NCI-H510A treated with DMSO at 0.1 percent for 48 hours (cell line): ENCODE results near the gene IRF9.

ENCODE experiments used
- DNase-seq: peaks from one replicate; lab custom pipeline; 2025; lab: John Stamatoyannopoulos, UW

IRF9 gene

DNA sequence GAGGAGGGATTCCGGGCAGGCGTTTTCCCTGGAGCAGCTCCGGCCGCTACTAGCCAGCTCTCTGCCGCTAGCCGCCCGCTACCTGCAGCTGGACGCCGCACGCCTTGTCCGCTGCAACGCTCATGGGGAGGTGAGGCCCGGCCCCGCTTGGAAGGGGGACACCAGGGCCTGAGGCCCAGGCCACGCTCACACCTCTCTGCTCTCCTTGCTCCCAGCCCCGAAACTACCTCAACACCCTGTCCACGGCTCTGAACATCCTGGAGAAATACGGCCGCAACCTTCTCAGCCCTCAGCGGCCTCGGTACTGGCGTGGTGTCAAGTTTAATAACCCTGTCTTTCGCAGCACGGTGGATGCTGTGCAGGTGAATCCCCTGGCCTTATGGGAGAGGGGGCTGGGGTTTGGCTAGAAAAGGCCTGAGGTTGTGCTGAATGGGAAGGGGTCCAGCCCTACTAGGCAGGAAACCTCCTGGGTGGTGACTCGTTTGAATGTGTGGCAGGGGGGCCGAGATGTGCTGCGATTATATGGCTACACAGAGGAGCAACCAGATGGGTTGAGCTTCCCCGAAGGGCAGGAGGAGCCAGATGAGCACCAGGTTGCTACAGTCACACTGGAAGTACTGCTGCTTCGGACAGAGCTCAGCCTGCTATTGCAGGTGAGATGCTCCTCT, 13.2 kb upstream of the IRF9 start:
- no peak for DNase-seq

- DNase-seq = no peak
Observed at GRCh38 chr14:24149302-24149969, 11.6 kb upstream of the IRF9 start.

DNA sequence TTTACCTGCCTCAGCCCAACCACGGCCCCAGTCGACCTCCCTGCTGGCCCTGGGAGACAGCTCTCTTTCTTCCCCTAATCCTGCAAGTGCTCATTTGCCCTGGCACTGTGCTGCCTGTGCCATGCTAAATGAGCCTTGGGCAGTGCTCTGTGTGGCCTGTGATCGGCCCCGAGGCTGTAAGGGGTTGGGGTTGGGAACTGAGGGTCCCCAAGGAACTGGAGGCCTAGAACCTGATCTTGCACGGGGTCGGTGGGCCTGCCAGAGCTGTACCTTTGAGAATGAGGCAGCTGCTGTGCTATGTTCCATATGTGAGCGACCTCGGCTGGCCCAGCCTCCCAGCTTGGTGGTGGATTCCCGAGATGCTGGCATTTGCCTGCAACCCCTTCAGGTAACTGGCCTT, 11.0 kb upstream of the IRF9 start:
- DNase-seq = no peak

- DNase-seq = no peak
Observed at GRCh38 chr14:24150567-24150966, 10.5 kb upstream of the IRF9 start.

- no peak for DNase-seq
Observed at GRCh38 chr14:24150993-24151392, 10.1 kb upstream of the IRF9 start.

GRCh38 chr14:24151404-24152080, 9.5 kb upstream of the IRF9 start:
- no peak for DNase-seq

DNA sequence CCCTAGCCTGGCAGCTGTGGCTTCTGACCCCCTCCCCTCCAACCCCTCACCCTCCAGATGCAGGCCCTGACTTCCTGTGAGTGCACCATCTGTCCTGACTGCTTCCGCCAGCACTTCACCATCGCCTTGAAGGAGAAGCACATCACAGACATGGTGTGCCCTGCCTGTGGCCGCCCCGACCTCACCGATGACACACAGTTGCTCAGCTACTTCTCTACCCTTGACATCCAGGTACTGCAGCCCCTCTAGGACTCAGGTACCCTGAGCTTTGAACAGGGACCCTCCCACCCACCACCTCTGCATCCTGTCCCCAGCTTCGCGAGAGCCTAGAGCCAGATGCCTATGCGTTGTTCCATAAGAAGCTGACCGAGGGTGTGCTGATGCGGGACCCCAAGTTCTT, 6.0 kb upstream of the IRF9 start:
- DNase-seq = no peak

DNA sequence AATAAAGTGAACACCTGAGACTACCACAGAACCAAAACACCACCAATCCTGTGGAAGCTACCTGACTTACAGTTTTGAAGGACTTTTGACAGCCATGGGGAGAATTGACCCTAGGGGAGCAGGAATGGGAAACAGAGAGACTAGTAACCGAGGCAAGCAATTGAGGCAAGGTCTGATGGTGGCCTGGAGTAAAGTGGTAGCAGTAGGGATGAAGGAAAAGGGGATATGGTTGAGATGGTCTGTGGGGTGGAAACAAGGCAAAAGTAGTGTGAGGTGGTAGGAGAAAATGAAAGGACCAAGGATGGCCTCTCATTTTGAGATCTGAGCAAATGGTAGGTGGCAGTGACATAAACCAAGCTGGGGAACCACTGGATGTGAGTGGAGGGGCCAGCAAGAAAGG, 4.2 kb upstream of the IRF9 start:
- DNase-seq = no peak

DNA sequence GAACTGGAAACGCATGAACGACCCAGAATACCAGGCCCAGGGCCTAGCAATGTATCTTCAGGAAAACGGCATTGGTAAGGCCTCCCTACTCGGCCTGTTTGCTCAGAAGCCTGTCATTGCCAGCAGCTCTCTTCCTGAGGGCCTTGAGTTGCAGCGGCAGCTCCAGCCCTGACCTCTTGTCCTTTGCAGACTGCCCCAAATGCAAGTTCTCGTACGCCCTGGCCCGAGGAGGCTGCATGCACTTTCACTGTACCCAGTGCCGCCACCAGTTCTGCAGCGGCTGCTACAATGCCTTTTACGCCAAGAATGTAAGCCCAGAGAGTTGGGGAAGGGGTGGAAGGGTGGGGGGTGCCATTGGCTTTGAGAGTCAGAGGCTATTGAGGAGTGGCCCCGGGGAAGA, 3.7 kb upstream of the IRF9 start:
- DNase-seq = no peak

DNA sequence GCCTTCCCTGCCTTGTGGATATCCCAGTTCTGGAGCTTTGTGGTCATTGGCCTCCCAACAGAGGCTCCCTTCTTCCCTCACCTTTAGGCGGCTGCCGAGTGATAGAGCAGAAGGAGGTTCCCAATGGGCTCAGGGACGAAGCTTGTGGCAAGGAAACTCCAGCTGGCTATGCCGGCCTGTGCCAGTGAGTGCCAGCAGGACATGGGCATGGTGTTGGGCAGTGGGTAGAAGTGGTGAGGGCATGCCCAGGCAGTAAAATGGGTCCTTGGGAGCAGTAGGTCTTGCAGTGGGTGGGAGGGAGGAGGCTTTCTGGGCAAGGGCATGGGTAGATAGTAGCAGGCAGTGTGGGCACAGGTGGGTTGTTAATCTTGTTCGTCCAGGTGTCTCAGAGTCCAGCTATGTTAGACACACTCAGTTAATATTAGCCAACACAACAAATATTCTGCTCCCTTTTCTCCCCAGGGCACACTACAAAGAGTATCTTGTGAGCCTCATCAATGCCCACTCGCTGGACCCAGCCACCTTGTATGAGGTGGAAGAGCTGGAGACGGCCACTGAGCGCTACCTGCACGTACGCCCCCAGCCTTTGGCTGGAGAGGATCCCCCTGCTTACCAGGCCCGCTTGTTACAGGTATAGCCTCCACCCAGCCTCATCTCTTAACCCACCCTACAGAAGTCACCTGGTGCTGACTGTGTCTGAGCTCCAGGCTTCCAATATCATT, 1.1 kb upstream of the IRF9 start:
- no peak for DNase-seq

DNA sequence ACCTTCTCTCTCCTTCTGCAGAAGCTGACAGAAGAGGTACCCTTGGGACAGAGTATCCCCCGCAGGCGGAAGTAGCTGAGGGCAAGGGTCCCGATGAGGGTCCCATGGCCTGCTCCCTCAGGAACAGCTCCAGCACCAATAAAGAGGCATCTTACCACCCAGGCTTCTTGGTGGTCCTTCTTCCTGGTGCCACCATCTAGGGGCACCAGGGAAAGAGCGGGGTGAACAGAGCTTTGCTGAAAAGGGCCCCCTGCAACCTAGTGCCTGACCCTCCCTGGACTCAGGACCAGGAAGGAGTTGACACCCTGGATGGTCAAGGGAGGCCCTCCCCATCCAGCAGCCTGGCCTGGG, 591 bp upstream of the IRF9 start:
- no peak for DNase-seq

GRCh38 chr14:24162093-24162492, 1.0 kb downstream of the IRF9 start:
- DNase-seq = no peak

GRCh38 chr14:24164518-24164991, 3.5 kb downstream of the IRF9 start:
- DNase-seq = no peak

DNA sequence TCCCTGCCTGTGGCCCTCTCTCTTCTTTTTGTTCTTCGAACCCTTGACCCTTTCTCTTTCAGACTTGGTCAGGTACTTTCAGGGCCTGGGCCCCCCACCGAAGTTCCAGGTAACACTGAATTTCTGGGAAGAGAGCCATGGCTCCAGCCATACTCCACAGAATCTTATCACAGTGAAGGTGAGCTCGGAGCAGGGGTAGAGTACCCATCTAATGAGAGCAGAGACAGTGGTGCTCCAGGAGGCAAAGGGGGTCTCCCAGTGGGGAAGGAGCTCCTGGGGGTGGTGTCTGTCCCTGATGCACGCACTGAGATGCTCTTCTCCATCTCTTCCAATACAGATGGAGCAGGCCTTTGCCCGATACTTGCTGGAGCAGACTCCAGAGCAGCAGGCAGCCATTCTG, 4.7 kb downstream of the IRF9 start:
- DNase-seq = no peak

DNA sequence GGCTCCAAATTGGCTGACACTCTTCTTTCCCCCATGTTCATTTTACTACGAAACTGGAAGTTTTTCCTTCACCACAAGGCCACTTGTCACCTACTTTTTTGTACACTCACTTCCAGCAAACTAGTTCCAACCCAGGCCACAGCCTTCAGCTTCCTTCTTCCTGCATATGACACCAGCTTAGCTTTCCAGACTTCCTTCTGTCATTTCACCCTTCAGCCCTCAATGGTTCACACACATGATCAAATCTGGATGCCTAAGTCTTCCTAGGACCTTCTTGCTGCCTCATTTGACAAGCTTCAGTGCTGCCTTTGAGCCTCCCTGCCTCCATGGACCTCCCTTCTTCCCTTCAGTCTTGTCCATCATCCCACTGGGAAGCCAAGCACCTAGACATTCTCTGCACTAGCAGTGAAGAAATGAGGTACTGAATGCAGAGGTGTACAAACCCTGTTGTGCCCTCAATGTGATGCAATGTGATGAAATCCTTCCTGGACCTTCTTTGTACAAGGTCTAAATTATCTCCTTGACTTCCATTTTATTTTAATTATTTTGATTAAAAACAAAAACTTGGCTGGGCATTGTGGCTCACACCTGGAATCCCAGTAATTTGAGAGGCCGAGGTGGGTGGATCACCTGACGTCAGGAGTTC, 6.5 kb downstream of the IRF9 start:
- DNase-seq = no peak

DNA sequence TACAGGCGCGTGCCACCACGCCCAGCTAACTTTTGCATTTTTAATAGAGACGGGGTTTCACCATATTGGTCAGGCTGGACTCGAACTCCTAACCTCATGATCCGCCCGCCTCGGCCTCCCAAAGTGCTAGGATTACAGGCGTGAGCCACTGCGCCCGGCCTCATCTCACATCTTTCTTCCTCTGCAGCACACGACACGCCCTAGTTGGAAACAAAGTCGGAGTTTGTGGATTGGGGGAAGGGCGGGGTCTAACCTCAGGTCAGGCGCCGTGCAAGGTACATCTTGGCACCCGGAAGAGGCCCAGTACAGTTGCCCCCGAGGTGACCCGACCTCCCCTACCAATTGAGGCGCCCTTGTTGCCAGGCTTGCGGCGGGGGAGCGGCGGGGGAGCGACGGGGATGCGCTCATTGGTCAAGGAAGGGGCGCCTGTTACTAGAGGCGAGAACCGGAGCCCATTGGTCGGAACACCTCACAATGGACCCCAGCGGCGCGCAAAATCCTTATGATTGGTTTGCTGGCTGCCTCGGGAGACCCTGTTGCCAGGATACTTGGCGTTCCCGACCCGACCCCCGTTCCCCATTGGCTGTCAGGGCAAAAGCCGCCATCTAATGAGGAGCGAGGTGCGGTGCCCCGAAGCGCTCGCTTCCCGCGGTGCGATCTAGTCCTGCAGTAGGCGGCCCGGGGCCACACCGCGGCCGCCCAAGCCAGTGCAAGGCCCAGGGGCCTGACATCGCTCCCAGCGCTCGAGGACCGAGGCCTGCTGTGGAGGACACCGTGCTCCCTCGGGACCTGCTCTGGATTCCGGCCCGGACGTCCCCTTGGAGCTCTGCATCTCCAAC, 10.6 kb downstream of the IRF9 start, which contains the start of gene REC8:
Gene REC8, plus strand, starts transcription at position 659 of the 839 bp plus-strand sequence. CDS start 473 bp downstream, outside the sequence.
- peak; percentile 87 for DNase-seq

- DNase-seq = no peak
Observed at GRCh38 chr14:24172261-24172860, 11.3 kb downstream of the IRF9 start.

GRCh38 chr14:24172871-24173281, 11.8 kb downstream of the IRF9 start:
- no peak for DNase-seq

DNA sequence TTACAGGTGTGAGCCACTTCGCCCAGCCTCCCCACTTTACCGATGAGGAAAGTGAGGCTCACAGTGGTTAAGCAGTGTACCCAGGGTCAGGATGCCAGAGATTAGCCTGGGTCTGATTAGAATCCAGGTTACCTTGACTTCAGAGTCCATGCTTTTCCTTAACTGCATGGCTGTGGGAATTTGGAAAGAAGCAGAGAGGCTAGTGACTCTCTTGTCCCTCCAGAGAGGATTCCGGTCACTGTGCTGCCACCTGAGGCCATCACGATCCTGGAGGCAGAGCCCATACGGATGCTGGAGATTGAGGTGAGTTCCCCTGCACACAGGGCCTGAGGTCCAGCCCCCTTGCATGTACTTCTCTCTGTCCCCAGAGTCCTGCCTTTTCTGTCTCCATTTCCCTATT, 15.5 kb downstream of the IRF9 start:
- DNase-seq = no peak

GRCh38 chr14:24177041-24177825, 16.2 kb downstream of the IRF9 start:
- DNase-seq = no peak
